EH (cell line): ENCODE data around the gene CXCR6.
"Not testable (repeated sequence)": the region's sequence is repeated elsewhere in the genome, so short reads cannot be mapped to it uniquely, and the experiment has no call there.

Source experiments
- DNase-seq: peaks from one replicate; pipeline ENCODE4 v3.0.0-alpha.2; 2015; ENCODE audit warnings: low read depth

Gene CXCR6

GRCh38 chr3:45988804-45989203 lies 45.5 kb downstream of the CXCR6 start:
- DNase-seq, result peak; percentile 88

- no peak for DNase-seq
Measured at GRCh38 chr3:45990181-45990580, 46.9 kb downstream of the CXCR6 start.

- no peak for DNase-seq
Measured at GRCh38 chr3:45991341-45991740, 48.1 kb downstream of the CXCR6 start.

- DNase-seq, result no peak
Measured at GRCh38 chr3:45992133-45992729, 49.0 kb downstream of the CXCR6 start.

- peak; percentile 99 for DNase-seq
Measured at GRCh38 chr3:45992821-45993221, 49.6 kb downstream of the CXCR6 start.

GRCh38 chr3:45993421-45994027 lies 50.3 kb downstream of the CXCR6 start:
- DNase-seq, result peak; percentile 28

- DNase-seq, result no peak
Measured at GRCh38 chr3:45994419-45995235, 51.4 kb downstream of the CXCR6 start.

GRCh38 chr3:45995236-45996192 lies 52.2 kb downstream of the CXCR6 start, which contains the start of gene FYCO1:
Gene FYCO1, minus strand, starts transcription at chr3:45995824. Its CDS starts 10,914 bp downstream, at chr3:45984910.
- peak; percentile 88 for DNase-seq

GRCh38 chr3:45997499-45997898 lies 54.2 kb downstream of the CXCR6 start:
- not testable (repeated sequence) for DNase-seq

GRCh38 chr3:45997942-45998341 lies 54.7 kb downstream of the CXCR6 start:
- no peak for DNase-seq
